Bronchial epithelial cell (primary cell): ENCODE measurements around the gene SLC6A18. TPM values are rescaled to one million over a fixed set of nuclear protein-coding genes. Genes with fewer than 3 reads are reported as not detected.

Source experiments
- DNase-seq: peaks from one replicate; pipeline ENCODE4 v3.0.0-alpha.2; 2010; ENCODE audit warnings: low read depth
- FAIRE-seq: peaks from 2 replicates; lab custom pipeline; 2011; peaks lifted over from hg19 to GRCh38; lab: Jason Lieb, UNC
- H3K27me3 ChIP-seq: 2 replicates; pipeline ENCODE4 v1.5.1; 2011; ENCODE audit warnings: low read length; ENCODE audit not compliant: control insufficient read depth, insufficient read depth
- H3K36me3 ChIP-seq: 2 replicates; pipeline ENCODE4 v1.5.1; 2011; ENCODE audit warnings: low read length; ENCODE audit not compliant: control insufficient read depth, insufficient read depth
- H3K4me3 ChIP-seq: 2 replicates; pipeline ENCODE4 v1.5.1; 2011; ENCODE audit warnings: mild to moderate bottlenecking, low read depth, low read length, control low read depth
- total RNA-seq: library from RNA; depleted of rRNA; stranded (reverse); fragments of >200 nt; gene quantifications from 2 replicates; pipeline ENCODE4 v1.2.1, GENCODE V29; 2014
- TF ChIP-seq, protein P1 (sequence below): IDR thresholded peaks from 2 replicates; pipeline ENCODE4 v1.5.1; 2011; ENCODE audit warnings: mild to moderate bottlenecking, moderate library complexity, low read length, control low read depth, inconsistent platforms; ENCODE audit not compliant: insufficient read depth, severe bottlenecking

SLC6A18 gene
- total RNA-seq, 1 donor from 2014 or later: not detected

DNA sequence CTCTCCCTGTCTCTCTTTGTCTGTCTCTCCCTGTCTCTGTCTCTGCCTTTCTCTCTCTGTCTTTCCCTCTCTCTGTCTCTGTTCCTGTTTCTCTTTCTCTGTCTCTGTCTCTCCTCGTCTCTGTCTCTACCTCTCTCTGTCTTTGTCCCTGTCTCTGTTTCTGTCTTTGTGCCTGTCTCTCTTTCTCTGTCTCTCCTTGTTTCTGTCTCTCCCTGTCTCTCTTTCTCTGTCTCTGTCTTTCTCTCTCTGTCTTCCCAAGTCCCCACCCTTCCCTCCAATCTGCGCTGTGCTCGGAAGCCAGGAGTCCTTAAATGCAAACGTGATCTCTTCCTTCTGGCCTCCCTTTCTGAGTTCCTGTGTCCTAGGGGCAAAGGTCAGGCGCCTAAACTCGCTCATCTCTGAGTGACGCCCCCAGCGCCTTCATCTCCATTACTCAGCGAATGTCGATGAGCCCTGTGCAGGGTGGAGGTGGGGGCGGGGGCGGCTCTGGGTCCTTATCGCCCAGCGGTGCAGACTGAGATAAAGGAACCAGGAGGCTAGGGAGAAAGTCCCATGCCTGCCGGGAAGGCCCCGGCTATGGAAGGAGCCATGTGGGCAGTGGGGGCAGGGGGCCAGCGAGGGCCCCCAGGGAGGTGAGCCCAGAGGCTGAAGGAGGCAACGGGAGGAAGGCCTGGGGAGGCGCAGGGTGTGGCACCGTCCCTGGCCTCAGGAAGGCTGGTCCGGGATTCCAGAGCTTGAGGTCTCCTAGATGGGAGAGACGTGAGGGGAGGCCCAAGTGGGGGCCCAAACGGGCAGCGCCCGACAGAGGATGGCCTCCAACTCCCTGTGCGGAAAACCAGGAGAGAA lies 25.3 kb upstream of the SLC6A18 start:
- FAIRE-seq: no peak
- no peak for DNase-seq
- Histone ChIP-seq H3K36me3 (no peaks in the 10 kb centered on the region), H3K27me3 (no peaks in the 10 kb centered on the region), H3K4me3 (no peak overlapping the region)
- TF ChIP-seq, protein P1, sequence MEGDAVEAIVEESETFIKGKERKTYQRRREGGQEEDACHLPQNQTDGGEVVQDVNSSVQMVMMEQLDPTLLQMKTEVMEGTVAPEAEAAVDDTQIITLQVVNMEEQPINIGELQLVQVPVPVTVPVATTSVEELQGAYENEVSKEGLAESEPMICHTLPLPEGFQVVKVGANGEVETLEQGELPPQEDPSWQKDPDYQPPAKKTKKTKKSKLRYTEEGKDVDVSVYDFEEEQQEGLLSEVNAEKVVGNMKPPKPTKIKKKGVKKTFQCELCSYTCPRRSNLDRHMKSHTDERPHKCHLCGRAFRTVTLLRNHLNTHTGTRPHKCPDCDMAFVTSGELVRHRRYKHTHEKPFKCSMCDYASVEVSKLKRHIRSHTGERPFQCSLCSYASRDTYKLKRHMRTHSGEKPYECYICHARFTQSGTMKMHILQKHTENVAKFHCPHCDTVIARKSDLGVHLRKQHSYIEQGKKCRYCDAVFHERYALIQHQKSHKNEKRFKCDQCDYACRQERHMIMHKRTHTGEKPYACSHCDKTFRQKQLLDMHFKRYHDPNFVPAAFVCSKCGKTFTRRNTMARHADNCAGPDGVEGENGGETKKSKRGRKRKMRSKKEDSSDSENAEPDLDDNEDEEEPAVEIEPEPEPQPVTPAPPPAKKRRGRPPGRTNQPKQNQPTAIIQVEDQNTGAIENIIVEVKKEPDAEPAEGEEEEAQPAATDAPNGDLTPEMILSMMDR: no peak

DNA sequence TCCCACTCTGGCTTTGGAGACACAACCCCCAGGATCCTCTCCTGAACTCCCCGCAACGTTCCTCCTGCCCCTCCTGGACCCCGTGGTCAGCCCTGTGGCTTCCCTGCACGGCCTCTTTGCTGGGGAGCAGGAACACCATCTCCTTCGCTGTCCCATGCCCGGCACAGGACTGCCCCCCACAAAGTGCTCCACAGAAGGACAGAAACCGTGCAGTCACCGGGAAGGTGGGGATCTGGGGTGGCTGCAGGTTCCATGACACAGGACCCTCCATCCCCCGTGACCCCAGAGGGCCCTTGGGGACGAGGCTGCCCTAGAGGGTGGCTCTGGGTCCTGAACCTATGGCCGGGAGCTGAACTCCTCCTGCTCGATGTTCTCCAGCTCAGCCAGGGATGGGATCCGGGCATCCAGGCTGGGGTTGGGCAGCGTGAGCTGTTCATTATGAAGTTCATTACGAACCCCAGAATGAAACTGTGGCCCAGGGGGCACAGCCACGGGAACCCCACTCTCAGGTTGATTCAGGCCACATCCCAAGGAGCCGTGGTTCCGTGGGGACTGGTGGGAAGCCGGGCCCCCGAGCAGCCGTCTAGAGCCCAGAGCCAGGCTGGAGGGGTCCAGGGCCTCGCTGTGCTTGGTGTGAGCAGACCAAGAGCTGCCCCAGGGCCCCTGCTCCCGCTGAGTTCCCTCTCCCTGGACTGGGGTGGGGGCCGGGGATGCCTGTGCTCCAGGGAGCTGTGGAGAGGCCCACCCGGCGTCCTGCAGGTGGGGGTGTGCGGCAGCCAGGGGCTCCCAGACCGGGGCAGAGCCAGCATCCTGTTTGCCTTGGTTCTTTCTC lies 24.5 kb upstream of the SLC6A18 start:
- no peak for DNase-seq
- TF ChIP-seq, protein P1: no peak
- H3K27me3 ChIP-seq: no peaks in the 10 kb centered on the region
- no peak for FAIRE-seq
- no peak overlapping the region for H3K4me3 ChIP-seq
- H3K36me3 ChIP-seq: no peaks in the 10 kb centered on the region

DNA sequence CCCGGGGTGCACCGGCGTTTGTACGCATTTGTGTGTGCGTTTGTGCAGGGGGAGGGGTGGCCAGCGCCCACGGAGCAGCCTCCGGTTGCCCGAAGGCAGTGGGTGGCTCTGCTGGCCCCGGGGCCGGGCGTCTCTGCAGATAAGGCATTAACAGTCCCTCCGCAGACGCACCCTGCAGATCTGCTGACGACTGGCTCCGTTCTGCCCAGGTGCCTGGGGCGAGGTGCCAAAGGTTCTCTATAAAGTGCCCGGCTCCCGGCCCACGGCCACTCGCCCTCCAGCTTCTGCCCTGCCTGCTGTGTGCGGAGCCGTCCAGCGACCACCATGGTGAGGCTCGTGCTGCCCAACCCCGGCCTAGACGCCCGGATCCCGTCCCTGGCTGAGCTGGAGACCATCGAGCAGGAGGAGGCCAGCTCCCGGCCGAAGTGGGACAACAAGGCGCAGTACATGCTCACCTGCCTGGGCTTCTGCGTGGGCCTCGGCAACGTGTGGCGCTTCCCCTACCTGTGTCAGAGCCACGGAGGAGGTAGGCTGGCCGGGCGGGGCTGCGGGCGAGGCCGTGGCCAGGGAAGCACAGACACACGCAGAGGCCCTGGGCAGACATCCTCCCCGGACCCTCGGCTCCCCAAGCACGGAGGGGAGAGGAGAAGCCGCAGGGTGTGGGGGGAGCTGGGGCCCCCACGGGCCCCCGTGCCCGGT lies 23.7 kb upstream of the SLC6A18 start, which contains the start of gene SLC6A19:
SLC6A19 (plus strand) TSS at position 269 of the 699 bp plus-strand sequence; CDS start at position 325, 56 bp downstream.
- FAIRE-seq (no peak), DNase-seq (no peak)
- Histone ChIP-seq H3K36me3 (no peaks in the 10 kb centered on the region), H3K4me3 (no peak within 1 kb of the TSS), H3K27me3 (no peaks in the 10 kb centered on the region)
- TF ChIP-seq, protein P1: no peak

DNA sequence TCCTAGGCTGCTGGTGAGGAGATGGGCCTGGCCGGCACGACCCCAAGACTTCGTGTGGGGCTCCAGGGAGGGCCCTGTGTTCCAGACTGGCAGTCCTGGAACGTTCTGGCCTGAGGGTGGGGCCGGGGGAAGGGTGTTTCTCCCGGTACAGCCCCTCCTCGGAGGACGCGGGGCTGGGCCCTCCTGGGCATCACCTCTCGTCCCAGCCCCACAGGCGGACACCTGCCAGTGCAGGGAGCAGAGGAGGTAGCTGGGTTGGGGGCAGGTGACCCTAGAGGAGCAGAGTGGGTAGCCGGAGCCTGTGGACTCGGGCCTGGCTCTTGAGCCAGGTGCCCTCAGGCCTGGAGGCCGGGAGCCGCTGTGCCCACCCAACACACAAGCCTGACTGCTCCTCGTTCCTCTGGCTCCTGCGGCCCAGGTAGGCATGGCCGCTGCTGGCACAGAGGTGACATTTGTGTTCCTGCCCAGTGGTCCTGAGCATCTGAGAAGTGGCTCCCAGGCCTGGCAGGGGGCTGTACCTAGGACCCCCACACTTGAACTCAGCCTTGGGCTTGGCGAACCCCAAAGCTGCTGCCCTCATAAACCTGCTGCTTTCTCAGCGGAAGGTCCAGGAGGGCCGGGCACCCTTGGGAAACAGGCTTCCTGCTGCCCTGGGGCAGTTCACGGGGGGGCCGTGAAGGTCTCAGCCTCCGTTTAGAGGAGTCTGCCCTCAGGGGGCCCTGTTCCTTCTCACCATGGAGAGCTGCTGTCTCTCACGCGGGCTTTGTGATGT lies 23.0 kb upstream of the SLC6A18 start:
- TF ChIP-seq, protein P1: no peak
- FAIRE-seq (no peak), DNase-seq (no peak)
- Histone ChIP-seq H3K36me3 (no peaks in the 10 kb centered on the region), H3K27me3 (no peaks in the 10 kb centered on the region), H3K4me3 (no peak overlapping the region)

DNA sequence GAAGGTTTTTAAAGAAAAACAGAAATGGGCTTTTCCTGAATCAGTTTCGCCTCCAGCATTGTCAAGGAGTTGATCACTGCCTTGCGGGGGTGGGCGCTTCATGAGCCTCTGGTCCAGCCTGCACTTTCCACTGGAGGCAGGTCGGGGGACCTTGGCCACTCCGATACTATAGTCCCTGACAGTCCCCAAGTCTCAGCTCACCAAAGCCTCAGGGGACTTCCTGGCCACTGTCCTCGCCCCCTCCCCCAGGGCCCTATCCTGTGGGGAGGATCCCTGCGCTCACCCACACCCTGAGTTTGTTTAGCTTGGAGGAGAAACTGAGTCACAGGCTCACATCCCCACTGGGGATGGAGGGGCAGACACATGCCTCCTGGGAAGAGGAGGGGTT lies 22.4 kb upstream of the SLC6A18 start:
- no peaks in the 10 kb centered on the region for H3K36me3 ChIP-seq
- no peaks in the 10 kb centered on the region for H3K27me3 ChIP-seq
- TF ChIP-seq, protein P1: no peak
- FAIRE-seq (no peak), DNase-seq (no peak)
- no peak overlapping the region for H3K4me3 ChIP-seq
